ENCODE measurements around the gene GLYATL3. TPM values are rescaled to one million over a fixed set of nuclear protein-coding genes. Genes with fewer than 3 reads are reported as not detected.

Gene GLYATL3
- total RNA-seq, 1 donor from 2014 or later: 0.48 TPM

Other genes with a start within 250 kb of the GLYATL3 start
- gene MMUT, start 36.7 kb upstream of the GLYATL3 start, total RNA-seq (ENCODE audit: insufficient read depth, low replicate concordance): 21.4 TPM
- gene CENPQ, start 36.6 kb upstream of the GLYATL3 start, total RNA-seq (ENCODE audit: insufficient read depth, low replicate concordance): 16.6 TPM
- 2.4 TPM for gene C6orf141, start 50.7 kb downstream of the GLYATL3 start, total RNA-seq (ENCODE audit: insufficient read depth, low replicate concordance)
- not detected for gene RHAG, start 136.9 kb downstream of the GLYATL3 start, total RNA-seq (ENCODE audit: insufficient read depth, low replicate concordance)
- gene CRISP2, start 213.6 kb downstream of the GLYATL3 start, total RNA-seq (ENCODE audit: insufficient read depth, low replicate concordance): 0.96 TPM
- 10.8 TPM for gene CRISP3, start 244.5 kb downstream of the GLYATL3 start, total RNA-seq (ENCODE audit: insufficient read depth, low replicate concordance)